ENCODE results near the gene ADA.
"Not testable (repeated sequence)": the region's sequence is repeated elsewhere in the genome, so short reads cannot be mapped to it uniquely, and the experiment has no call there.

Gene ADA

DNA sequence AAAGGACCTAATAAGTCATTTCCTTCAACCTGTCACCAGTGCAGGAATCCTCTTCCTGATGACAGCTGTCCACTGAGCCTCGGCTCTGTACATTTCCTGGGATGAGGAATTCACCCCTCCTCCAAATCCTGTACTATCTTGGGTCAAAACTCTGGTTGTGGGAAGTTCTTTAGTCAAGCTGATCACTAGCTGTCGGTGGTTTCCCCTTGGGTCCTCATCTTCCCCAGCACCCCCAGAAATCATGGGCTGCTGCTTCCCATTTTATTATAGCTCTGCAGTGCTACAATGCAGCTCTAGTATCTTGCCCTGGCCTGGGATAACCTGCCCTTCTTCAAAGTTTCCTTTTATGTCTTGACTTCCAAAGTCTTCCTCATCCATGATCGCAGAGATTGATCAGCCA lies 14.6 kb upstream of the ADA start:
- no peaks in the 10 kb centered on the region for H3K9me3 Mint-ChIP-seq
- no peaks in the 10 kb centered on the region for H3K27me3 Mint-ChIP-seq
- H3K36me3 Mint-ChIP-seq (ENCODE audit: insufficient read depth) = peaks cover 18% of the 10 kb centered on the region
- no peak overlapping the region for H3K4me3 Mint-ChIP-seq
- peaks cover 23% of the 10 kb centered on the region for H3K4me1 Mint-ChIP-seq
- ATAC-seq (replicated peaks; ENCODE audit: extremely low read depth, poor library complexity, severe bottlenecking) (no peak), DNase-seq (ENCODE audit: low spot score in 2 of 2) (no peak)
- no peak overlapping the region for H3K27ac Mint-ChIP-seq (ENCODE audit: low read depth)

DNA sequence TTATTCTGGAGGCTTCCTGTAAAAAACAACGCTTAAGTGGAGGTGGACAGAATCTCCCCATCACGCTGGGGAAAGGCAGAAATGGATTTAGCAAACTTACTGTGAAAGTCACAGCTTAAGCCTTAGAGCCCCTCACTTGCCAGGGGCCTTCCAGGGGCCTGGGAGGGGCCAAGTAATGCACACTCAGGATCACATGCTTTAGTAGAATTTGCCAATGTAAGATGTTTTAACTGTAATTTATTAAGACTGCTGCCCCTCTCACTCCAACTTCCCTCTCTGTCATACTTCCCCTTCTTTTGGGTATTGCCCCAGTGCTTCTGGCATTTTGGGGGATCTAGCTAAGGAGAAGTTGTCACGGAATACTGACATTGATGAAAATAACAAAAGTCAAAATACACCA lies 12.6 kb upstream of the ADA start:
- ATAC-seq (replicated peaks; ENCODE audit: extremely low read depth, poor library complexity, severe bottlenecking) (no peak), DNase-seq (ENCODE audit: low spot score in 2 of 2) (no peak)
- Mint-ChIP-seq H3K4me3 (no peak overlapping the region), H3K9me3 (no peaks in the 10 kb centered on the region), H3K27me3 (no peaks in the 10 kb centered on the region), H3K36me3 (ENCODE audit: insufficient read depth) (peaks cover 19% of the 10 kb centered on the region), H3K4me1 (peaks cover 25% of the 10 kb centered on the region), H3K27ac (ENCODE audit: low read depth) (no peak overlapping the region)

DNA sequence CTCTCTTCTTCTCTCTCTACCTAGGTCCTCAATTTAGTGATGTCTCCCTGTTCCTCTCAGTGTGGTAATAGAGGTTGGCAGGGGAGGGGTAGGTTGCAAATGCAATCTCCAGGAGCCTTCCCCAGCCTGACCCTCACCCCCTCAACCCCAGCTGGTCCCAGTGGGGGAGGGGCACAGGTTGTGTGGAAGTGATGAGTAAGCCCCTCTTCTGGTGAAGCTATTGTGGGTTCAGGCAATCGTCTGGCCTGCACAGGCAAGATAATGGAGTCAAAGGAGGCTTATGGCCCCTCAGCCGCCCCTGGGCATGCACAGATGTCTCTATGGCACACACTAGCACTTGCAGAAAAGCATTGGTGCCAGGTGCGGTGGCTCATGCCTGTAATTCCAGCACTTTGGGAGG lies 10.8 kb upstream of the ADA start:
- Mint-ChIP-seq H3K27me3 (no peaks in the 10 kb centered on the region), H3K4me1 (peaks cover 23% of the 10 kb centered on the region), H3K27ac (ENCODE audit: low read depth) (no peak overlapping the region), H3K9me3 (no peaks in the 10 kb centered on the region), H3K4me3 (no peak overlapping the region), H3K36me3 (ENCODE audit: insufficient read depth) (peaks cover 14% of the 10 kb centered on the region)
- DNase-seq (ENCODE audit: low spot score in 2 of 2) (no peak), ATAC-seq (replicated peaks; ENCODE audit: extremely low read depth, poor library complexity, severe bottlenecking) (no peak)

DNA sequence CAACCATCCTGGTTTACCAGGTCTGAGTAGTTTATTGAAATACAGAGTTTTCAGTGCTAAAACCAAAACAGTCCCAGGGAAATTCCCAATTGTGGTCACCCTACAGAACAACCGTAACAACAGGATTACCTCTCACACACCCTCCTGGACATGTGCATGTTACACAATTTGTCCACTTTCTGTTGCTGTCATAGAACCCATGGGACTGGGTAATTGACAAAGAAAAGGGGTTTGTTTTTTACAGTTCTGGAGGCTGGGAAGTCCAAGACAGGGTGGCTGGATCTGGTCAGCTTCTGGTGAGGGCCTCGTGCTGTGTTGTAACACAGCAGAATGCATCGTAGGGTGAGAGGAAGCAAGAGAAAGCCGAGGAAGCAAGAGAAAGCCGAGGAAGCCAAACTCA lies 9.1 kb upstream of the ADA start:
- H3K27me3 Mint-ChIP-seq = no peaks in the 10 kb centered on the region
- ATAC-seq (replicated peaks; ENCODE audit: extremely low read depth, poor library complexity, severe bottlenecking) (no peak), DNase-seq (ENCODE audit: low spot score in 2 of 2) (no peak)
- H3K36me3 Mint-ChIP-seq (ENCODE audit: insufficient read depth) = peaks cover 14% of the 10 kb centered on the region
- H3K27ac Mint-ChIP-seq (ENCODE audit: low read depth) = no peak overlapping the region
- peaks cover 17% of the 10 kb centered on the region for H3K4me1 Mint-ChIP-seq
- H3K4me3 Mint-ChIP-seq = no peak overlapping the region
- H3K9me3 Mint-ChIP-seq = no peaks in the 10 kb centered on the region

DNA sequence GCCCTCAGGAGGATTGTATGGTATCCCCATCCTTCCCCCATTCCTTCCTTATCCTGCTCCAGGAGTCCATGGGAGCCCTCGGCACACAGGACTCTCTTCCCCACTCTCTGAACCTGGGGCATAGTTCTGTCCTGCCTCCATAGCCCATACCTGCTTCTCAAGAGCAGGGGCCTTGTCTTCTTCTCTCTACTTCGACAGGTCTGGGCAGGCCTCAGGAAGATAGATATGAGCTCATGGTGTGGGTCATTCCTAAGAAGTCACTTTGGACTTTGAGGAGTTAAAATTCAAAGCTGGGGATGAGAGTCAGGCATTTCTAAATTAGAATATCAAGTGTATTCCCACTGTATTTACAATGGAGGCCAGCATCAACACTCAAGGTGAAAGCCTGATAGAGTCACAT lies 8.4 kb upstream of the ADA start:
- DNase-seq (ENCODE audit: low spot score in 2 of 2) = no peak
- Mint-ChIP-seq H3K27ac (ENCODE audit: low read depth) (peak overlapping the region; percentile 66), H3K9me3 (no peaks in the 10 kb centered on the region)

DNA sequence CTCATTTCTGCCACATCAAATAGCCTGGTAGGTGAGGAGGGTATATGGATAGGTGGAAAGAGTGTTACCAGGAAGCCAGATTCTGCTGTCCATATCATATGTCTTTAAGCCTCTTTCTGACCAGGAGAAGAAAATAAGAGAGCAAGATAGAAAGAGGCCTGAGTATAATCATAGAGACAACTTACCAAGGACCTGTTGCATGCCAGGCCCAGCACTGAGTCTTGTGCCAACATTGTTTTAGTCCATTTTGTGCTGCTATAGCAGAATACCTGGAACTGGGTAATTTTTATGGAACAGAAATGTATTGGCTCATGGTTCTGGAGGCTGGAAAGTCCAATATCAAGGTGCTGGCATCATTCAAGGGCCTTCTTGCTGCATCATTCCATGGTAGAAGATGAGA lies 7.3 kb upstream of the ADA start:
- Mint-ChIP-seq H3K27ac (ENCODE audit: low read depth) (no peak overlapping the region), H3K36me3 (ENCODE audit: insufficient read depth) (peaks cover 14% of the 10 kb centered on the region), H3K9me3 (no peaks in the 10 kb centered on the region), H3K27me3 (no peaks in the 10 kb centered on the region), H3K4me1 (peaks cover 19% of the 10 kb centered on the region), H3K4me3 (no peak overlapping the region)
- DNase-seq (ENCODE audit: low spot score in 2 of 2) = no peak
- ATAC-seq (replicated peaks; ENCODE audit: extremely low read depth, poor library complexity, severe bottlenecking) = no peak

More for the DNA sequence above, 8.4 kb upstream of the ADA start:
- H3K27me3 Mint-ChIP-seq = no peaks in the 10 kb centered on the region
- H3K4me1 Mint-ChIP-seq = peaks cover 17% of the 10 kb centered on the region
- H3K4me3 Mint-ChIP-seq = no peak overlapping the region
- H3K36me3 Mint-ChIP-seq (ENCODE audit: insufficient read depth) = peaks cover 14% of the 10 kb centered on the region
- ATAC-seq (replicated peaks; ENCODE audit: extremely low read depth, poor library complexity, severe bottlenecking) = no peak

DNA sequence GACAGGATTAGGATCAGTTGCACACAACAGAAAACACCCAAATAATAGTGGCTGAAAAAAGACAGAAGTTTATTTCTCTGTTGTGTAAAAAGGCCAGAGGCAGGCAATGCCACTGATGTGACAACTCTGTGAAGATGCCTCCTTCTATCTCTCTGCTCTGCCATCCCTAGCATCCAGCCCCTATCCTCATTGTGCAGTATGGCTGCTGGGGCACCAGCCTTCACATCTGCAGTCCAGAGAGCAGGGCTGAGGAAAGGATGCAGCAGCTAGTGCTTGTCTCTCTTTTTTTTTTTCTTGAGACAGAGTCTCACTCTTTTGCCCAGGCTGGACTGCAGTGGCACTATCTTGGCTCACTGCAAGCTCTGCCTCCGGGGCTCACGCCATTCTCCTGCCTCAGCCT lies 6.4 kb upstream of the ADA start:
- Mint-ChIP-seq H3K27ac (ENCODE audit: low read depth) (no peak overlapping the region), H3K9me3 (no peaks in the 10 kb centered on the region), H3K4me1 (peaks cover 27% of the 10 kb centered on the region), H3K36me3 (ENCODE audit: insufficient read depth) (peaks cover 14% of the 10 kb centered on the region), H3K27me3 (no peaks in the 10 kb centered on the region), H3K4me3 (no peak overlapping the region)
- DNase-seq (ENCODE audit: low spot score in 2 of 2) (no peak), ATAC-seq (replicated peaks; ENCODE audit: extremely low read depth, poor library complexity, severe bottlenecking) (no peak)

DNA sequence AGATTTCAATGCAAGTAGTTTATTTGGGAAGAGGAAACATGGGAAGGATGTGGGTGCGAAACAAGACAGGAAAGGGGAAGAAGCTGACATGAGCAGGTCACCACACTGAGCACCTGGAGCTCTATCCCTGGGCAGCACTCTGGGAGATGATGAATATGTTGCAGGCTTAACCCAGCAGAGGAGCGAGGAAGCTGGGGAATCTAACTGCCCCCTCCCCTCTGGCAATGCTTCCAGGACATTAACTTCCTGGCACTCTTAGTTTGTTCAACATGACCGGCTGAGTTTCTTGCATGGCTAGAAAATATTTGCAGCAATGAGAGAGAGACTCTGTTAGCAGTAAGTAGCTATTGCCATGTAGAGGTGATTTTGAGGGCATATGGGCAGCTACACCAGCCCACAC lies 4.9 kb upstream of the ADA start:
- Mint-ChIP-seq H3K36me3 (ENCODE audit: insufficient read depth) (peaks cover 8% of the 10 kb centered on the region), H3K27me3 (no peaks in the 10 kb centered on the region), H3K9me3 (no peaks in the 10 kb centered on the region), H3K4me1 (peaks cover 26% of the 10 kb centered on the region), H3K4me3 (no peak overlapping the region), H3K27ac (ENCODE audit: low read depth) (no peak overlapping the region)
- ATAC-seq (replicated peaks; ENCODE audit: extremely low read depth, poor library complexity, severe bottlenecking) = no peak
- DNase-seq (ENCODE audit: low spot score in 2 of 2) = no peak

DNA sequence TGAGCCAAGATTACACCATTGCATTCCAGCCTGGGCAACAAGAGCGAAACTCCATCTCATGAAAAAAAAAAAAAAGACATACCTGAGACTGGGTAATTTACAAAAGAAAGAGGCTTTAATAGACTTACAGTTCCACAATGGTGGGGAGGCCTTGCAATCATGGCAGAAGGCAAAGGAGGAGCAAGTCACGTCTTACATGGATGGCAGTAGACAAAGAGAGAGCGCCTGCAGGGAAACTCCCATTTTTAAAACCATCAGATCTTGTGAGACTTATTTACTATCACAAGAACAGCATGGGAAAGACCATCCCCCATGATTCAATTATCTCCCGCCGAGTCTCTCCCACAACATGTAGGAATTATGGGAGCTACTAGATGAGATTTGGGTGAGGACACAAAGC lies 2.7 kb upstream of the ADA start:
- Mint-ChIP-seq H3K36me3 (ENCODE audit: insufficient read depth) (peaks cover 10% of the 10 kb centered on the region), H3K4me1 (peaks cover 33% of the 10 kb centered on the region)
- H3K27me3 Mint-ChIP-seq; H3K9me3 Mint-ChIP-seq; H3K4me3 Mint-ChIP-seq; DNase-seq (ENCODE audit: low spot score in 2 of 2); ATAC-seq (replicated peaks; ENCODE audit: extremely low read depth, poor library complexity, severe bottlenecking); H3K27ac Mint-ChIP-seq (ENCODE audit: low read depth): not testable (repeated sequence)

DNA sequence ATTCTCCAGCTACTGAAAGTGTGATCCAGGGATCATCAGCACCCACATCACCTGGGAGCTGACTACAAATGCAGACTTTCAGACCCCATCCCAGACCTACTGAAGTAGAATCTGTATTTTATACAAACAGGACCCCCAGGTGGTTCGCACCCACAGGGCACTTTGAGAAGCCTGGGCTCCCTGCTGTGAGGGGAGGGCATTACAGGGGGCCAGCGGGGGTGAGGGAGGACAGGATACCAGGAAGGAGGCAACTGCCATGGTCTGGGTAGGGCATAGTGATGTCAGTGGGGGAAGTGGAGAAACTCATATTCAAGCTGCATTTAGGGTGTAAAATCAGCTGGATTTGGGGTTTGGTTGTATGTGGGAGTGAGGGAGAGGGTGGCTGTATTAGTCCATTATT lies 2.0 kb upstream of the ADA start:
- DNase-seq (ENCODE audit: low spot score in 2 of 2) (no peak), ATAC-seq (replicated peaks; ENCODE audit: extremely low read depth, poor library complexity, severe bottlenecking) (no peak)
- Mint-ChIP-seq H3K27me3 (no peaks in the 10 kb centered on the region), H3K27ac (ENCODE audit: low read depth) (peak overlapping the region; percentile 74), H3K36me3 (ENCODE audit: insufficient read depth) (peaks cover 9% of the 10 kb centered on the region), H3K9me3 (no peaks in the 10 kb centered on the region), H3K4me1 (peaks cover 39% of the 10 kb centered on the region), H3K4me3 (peak overlapping the region; percentile 79)

DNA sequence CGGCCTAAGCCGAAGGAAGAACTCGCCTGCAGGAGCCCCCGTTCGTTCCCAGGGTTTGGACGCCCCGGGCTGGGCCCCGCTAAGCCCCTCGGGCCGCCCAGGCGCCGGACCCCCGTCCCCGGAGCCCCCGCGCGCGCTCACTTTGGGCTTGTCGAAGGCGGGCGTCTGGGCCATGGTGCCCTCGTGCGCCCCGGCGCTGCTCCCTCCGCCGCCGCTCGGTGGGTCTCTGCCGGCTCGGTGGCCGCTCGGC lies 140 bp downstream of the ADA start:
- ATAC-seq (replicated peaks; ENCODE audit: extremely low read depth, poor library complexity, severe bottlenecking) (no peak), DNase-seq (ENCODE audit: low spot score in 2 of 2) (no peak)
- Mint-ChIP-seq H3K9me3 (no peaks in the 10 kb centered on the region), H3K27me3 (no peaks in the 10 kb centered on the region), H3K4me1 (peaks cover 49% of the 10 kb centered on the region), H3K4me3 (peak overlapping the region; percentile 79), H3K36me3 (ENCODE audit: insufficient read depth) (peaks cover 9% of the 10 kb centered on the region), H3K27ac (ENCODE audit: low read depth) (peak overlapping the region; percentile 90)

DNA sequence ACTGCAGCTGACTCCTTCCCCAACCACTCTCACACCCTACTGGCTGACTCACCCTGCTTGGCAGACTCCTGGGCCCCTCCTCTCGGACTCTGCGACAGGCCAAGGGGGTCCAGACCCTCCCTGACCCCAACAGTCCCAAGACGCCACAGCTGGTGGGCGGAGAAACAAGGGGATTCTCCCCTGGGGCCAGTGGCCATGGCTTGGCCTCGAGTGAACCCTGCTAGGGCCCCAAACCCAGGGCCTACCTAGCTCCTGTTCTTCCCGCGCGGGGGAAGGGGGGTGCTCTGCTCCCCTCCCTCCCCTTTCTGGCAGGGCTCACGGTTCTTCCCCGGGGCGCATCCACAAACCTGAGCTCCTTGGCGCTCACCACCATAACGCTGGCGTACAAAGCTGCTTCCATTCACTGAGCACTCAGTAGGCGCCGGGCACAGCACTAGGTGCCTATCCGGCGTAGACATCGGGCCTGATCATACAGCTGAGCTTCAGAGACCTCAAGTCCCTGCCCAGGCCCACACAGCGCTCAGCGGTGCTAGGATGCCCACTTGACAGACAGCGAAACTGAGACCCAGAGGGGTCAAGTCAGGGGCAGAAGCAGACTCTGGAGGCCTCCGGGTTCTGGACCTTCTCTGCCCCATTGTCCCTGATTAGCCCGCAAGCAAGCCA lies 597 bp downstream of the ADA start:
- H3K27me3 Mint-ChIP-seq = no peaks in the 10 kb centered on the region
- peak; percentile 62 for ATAC-seq (replicated peaks; ENCODE audit: extremely low read depth, poor library complexity, severe bottlenecking)
- H3K9me3 Mint-ChIP-seq = no peaks in the 10 kb centered on the region
- peak overlapping the region; percentile 79 for H3K4me3 Mint-ChIP-seq
- no peak for DNase-seq (ENCODE audit: low spot score in 2 of 2)
- peaks cover 9% of the 10 kb centered on the region for H3K36me3 Mint-ChIP-seq (ENCODE audit: insufficient read depth)
- H3K27ac Mint-ChIP-seq (ENCODE audit: low read depth) = peak overlapping the region; percentile 90
- H3K4me1 Mint-ChIP-seq = peaks cover 54% of the 10 kb centered on the region

DNA sequence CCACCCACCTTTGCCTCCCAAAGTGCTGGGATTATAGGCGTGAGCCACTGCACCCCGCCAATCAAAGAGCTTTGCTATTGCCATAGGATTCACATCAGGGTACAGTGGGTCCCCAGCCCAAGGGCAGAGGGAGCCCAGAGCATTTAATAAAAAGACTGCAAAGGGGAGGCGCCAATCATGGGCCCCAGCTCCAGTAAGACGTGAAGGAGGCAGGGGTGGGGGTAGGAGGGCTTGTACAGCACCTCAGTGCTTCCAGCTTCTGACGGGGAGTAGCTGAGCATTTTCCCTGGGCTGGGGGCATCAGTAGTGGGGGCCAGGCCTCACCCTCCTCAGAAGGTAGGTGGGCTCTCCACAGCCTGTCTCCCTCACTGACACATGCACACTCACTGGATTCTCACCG lies 1.5 kb downstream of the ADA start:
- ATAC-seq (replicated peaks; ENCODE audit: extremely low read depth, poor library complexity, severe bottlenecking) (no peak), DNase-seq (ENCODE audit: low spot score in 2 of 2) (no peak)
- peak overlapping the region; percentile 90 for H3K27ac Mint-ChIP-seq (ENCODE audit: low read depth)
- peaks cover 13% of the 10 kb centered on the region for H3K36me3 Mint-ChIP-seq (ENCODE audit: insufficient read depth)
- peaks cover 60% of the 10 kb centered on the region for H3K4me1 Mint-ChIP-seq
- no peaks in the 10 kb centered on the region for H3K27me3 Mint-ChIP-seq
- H3K9me3 Mint-ChIP-seq = no peaks in the 10 kb centered on the region
- peak overlapping the region; percentile 79 for H3K4me3 Mint-ChIP-seq

DNA sequence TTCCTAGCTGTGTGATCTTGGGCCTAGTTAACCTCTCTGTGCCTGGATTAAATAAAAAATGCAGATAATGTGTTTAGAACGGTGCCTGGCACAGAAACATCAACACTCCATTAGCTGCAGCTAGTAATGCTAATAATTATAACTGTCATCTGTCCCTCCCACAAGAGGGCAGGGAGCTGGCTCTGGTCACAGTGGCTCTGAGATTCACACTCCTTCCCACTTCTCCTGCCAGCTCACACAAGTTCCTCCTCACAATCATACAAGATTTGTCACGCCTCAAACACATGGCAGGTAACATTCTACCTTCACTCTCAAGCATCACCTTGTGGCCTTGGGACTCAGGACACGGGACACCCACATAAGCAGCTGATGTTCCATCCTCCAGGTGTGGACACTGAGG lies 2.4 kb downstream of the ADA start:
- H3K36me3 Mint-ChIP-seq (ENCODE audit: insufficient read depth) = peaks cover 18% of the 10 kb centered on the region
- no peaks in the 10 kb centered on the region for H3K27me3 Mint-ChIP-seq
- H3K9me3 Mint-ChIP-seq = no peaks in the 10 kb centered on the region
- peak overlapping the region; percentile 79 for H3K4me3 Mint-ChIP-seq
- H3K27ac Mint-ChIP-seq (ENCODE audit: low read depth) = peak overlapping the region; percentile 90
- DNase-seq (ENCODE audit: low spot score in 2 of 2) (no peak), ATAC-seq (replicated peaks; ENCODE audit: extremely low read depth, poor library complexity, severe bottlenecking) (no peak)
- H3K4me1 Mint-ChIP-seq = peaks cover 69% of the 10 kb centered on the region

Measured in central memory CD8-positive, alpha-beta T cell (primary cell).